Stimulated activated CD8-positive, alpha-beta memory T cell treated with anti-CD3 and anti-CD28 coated beads, Interleukin-12 subunit alpha, Interleukin-12 subunit beta, amount 100 ng/mL, for 4 hours (primary cell): Measurements from ENCODE around the gene PAOX.

Experiments used
- DNase-seq: peaks from one replicate; pipeline ENCODE4 v3.0.0-alpha.2; 2020; ENCODE audit warnings: low read depth

Gene PAOX

GRCh38 chr10:133350283-133350949 lies 28.6 kb upstream of the PAOX start:
- DNase-seq: no peak

GRCh38 chr10:133350950-133351329 lies 28.1 kb upstream of the PAOX start:
- DNase-seq: no peak

GRCh38 chr10:133351408-133352318 lies 27.4 kb upstream of the PAOX start:
- no peak for DNase-seq

GRCh38 chr10:133353202-133353959 lies 25.7 kb upstream of the PAOX start:
- DNase-seq: no peak

GRCh38 chr10:133353988-133354605 lies 25.0 kb upstream of the PAOX start:
- DNase-seq: no peak

- DNase-seq: no peak
Observed at GRCh38 chr10:133354672-133355240, 24.3 kb upstream of the PAOX start.

GRCh38 chr10:133355266-133355665 lies 23.8 kb upstream of the PAOX start:
- no peak for DNase-seq

GRCh38 chr10:133355991-133356390 lies 23.1 kb upstream of the PAOX start:
- no peak for DNase-seq

GRCh38 chr10:133356549-133357284 lies 22.3 kb upstream of the PAOX start:
- no peak for DNase-seq

- peak; percentile 59 for DNase-seq
Observed at GRCh38 chr10:133357285-133358161, 21.5 kb upstream of the PAOX start, which contains the start of gene FUOM. Gene FUOM (minus strand): TSS chr10:133358019. CDS start chr10:133358007, 12 bp downstream.

GRCh38 chr10:133358162-133358924 lies 20.7 kb upstream of the PAOX start:
- no peak for DNase-seq

GRCh38 chr10:133358925-133359310 lies 20.1 kb upstream of the PAOX start:
- no peak for DNase-seq

GRCh38 chr10:133359554-133359971 lies 19.5 kb upstream of the PAOX start:
- no peak for DNase-seq

GRCh38 chr10:133359972-133360610 lies 19.0 kb upstream of the PAOX start:
- DNase-seq: no peak

- DNase-seq: no peak
Observed at GRCh38 chr10:133361227-133361626, 17.8 kb upstream of the PAOX start.

- DNase-seq: no peak
Observed at GRCh38 chr10:133361773-133362441, 17.2 kb upstream of the PAOX start.

GRCh38 chr10:133362846-133363245 lies 16.2 kb upstream of the PAOX start:
- no peak for DNase-seq
